ENCODE measurements around the gene C19orf67.

Gene C19orf67

DNA sequence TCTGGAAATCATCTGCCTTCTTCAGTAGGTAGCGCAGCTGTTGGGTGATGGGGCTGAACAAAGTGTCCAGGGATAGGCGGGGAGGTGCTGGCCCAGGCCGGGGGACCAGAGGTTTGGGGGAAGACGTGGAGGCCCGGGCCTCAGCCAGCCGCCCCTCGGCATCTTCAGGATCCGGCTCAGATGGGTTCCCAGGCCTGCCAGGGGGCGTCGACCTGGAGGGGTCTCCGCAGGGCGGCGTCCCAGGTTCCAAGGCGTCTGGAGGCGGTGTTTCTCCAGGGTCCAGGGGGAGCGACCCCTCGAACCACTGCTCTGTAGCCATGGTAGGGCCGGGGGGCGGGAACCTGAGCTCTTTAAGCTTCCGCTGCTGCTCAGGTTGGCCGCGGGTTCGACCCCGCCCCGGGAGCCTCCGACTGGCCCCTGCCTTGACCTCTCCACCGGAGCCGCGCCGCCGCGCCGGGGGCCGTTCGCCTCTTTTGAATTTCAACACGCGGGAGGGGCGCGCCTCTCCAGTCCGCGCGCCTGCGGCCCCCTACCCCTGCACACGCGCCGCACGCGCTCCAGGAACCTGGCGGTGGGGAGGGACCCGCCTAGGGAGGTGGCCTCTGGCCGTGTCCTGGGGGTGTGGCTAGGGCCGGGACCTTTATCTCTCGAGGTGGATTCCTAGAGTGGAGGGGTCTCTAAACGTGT, at the start of gene C19orf67:
Gene C19orf67 (minus strand): TSS at position 475 of the 687 bp plus-strand sequence. CDS start 156 bp downstream, at position 319.
- no peak for DNase-seq (ENCODE audit: low spot score)
- no peak for FAIRE-seq

- no peak for FAIRE-seq
- DNase-seq (ENCODE audit: low spot score), result no peak
Observed at GRCh38 chr19:14135355-14135754, 49.8 kb upstream of the C19orf67 start.

DNA sequence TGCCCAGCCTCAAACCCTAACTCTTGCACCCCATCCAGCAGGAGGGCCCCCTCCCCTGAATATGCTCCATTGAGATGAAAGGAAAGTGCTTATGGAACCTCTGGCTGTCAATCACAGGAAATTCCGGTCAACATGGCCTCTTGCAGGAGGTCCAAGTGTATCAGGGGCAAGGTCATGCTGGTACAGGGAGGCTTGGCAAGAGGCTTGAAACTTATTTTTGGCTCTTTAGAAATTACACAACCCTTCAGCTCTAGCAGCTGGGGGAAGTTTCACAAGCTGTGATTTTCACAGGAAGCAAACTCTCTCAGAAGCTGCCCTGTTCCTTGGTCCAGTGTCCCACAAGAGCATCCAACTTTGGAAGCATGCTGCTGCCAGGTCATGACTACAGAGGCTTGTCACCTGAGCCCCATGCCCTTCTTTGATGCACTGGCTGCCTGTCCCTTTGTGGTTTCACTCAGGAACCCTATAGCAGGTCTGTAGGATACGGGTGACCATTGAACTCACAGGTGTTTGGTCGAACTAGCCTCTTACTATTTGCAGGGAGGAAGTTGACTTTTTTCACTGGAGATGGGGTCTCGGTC, 42.4 kb upstream of the C19orf67 start:
- FAIRE-seq, result no peak
- no peak for DNase-seq (ENCODE audit: low spot score)

- FAIRE-seq (no peak), DNase-seq (ENCODE audit: low spot score) (no peak)
Observed at GRCh38 chr19:14127176-14127575, 41.6 kb upstream of the C19orf67 start.

GRCh38 chr19:14122924-14123323, 37.3 kb upstream of the C19orf67 start:
- DNase-seq (ENCODE audit: low spot score), result no peak
- no peak for FAIRE-seq

GRCh38 chr19:14120497-14120780, 34.9 kb upstream of the C19orf67 start:
- DNase-seq (ENCODE audit: low spot score) (no peak), FAIRE-seq (no peak)

DNA sequence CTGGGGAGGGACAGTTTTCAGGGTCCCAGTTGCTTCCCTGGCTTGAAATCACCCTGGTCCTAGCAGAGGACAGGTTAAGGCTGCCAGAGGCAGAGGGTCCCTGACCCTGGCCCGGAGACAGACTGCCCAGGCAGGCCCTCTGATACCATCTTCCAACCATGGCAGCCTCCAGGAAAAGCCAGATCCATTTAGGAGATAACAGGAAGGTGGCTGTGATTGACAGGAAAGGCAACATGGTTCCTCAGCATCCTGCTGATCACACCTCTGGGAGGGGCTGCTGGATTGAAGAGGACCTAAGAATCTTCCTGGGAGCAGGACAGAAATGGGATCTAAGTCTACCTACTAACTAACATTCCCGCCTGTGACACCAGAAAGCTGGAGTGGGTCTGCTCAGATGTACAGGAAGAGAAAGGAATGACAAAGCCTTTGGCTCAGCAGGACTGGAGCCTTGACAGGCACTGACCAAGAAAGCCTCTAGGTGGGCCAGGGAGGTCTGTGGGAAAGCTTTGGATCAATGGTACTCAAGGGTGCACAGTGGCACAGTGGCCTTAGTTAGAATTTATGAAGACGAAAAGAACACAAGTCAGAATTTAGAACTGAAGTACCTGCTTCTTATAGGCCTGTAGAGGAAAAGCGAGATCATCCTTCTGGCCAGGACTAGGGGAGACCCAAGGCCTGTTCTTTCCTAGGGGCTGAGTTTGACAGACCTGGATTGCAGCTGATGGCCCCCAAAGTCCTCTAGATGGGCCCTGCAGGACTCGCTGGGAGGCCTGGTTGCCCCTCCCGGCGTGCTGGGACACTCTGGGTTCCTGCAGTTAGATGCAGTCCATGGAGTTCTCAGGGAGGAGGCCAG, 34.3 kb upstream of the C19orf67 start:
- FAIRE-seq, result no peak
- no peak for DNase-seq (ENCODE audit: low spot score)

- no peak for FAIRE-seq
- no peak for DNase-seq (ENCODE audit: low spot score)
Observed at GRCh38 chr19:14119146-14119545, 33.6 kb upstream of the C19orf67 start.

- FAIRE-seq (no peak), DNase-seq (ENCODE audit: low spot score) (peak; percentile 21)
Observed at GRCh38 chr19:14118165-14119051, 32.8 kb upstream of the C19orf67 start.

DNA sequence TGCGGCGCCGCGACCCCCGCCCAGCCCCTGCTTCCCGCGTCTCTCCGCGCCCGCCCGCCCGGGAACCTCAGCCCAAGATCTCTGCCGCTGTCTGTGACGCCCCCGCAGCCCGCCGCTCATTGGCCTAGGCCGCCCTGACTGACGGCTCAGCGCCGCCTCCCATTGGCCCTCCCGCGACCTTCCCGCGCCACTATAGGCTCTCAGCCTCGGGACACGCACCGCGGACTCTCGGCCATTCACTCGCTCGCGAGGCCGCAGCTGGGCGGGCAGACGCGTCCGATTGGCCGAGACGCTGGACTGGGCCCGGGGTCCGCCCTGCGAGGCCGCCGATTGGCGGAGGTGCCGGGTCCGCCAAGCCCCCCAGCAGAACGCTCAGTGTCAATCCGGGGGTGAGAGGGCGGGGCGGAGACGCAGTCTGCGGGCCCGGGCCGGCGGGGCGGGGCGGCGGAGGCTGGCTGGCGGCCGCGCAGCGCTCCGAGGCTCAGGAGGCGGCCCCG, 32.1 kb upstream of the C19orf67 start, which contains the start of gene PRKACA:
Gene PRKACA (minus strand): TSS at position 95 of the 497 bp plus-strand sequence. CDS start 215 bp downstream, outside the sequence.
- FAIRE-seq (peak; percentile 31), DNase-seq (ENCODE audit: low spot score) (peak; percentile 93)

GRCh38 chr19:14116918-14117578, 31.5 kb upstream of the C19orf67 start:
- FAIRE-seq, result no peak

GRCh38 chr19:14116525-14116917, 30.9 kb upstream of the C19orf67 start:
- FAIRE-seq (no peak), DNase-seq (ENCODE audit: low spot score) (no peak)

More at GRCh38 chr19:14116918-14117578, 31.5 kb upstream of the C19orf67 start:
- DNase-seq (ENCODE audit: low spot score), result no peak

DNA sequence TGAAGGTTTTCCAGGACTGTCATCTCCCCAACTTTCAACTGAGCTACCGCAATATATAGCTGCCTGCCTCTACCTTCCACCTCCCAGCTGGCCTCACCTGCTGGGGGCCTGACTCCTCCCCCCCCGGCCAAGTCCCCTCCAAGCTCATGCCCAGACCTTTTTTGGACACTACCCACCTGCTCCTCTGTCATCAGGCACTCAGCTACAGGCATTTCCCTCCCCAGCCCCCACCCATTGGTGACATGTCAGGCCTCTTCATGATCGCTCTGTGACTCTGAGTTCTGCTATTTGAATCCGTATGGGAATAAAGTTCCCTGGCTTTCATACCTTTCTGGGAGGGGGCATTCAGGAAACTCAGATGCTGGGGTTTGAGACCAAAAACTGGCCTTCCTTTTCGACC, 30.2 kb upstream of the C19orf67 start:
- no peak for FAIRE-seq

DNA sequence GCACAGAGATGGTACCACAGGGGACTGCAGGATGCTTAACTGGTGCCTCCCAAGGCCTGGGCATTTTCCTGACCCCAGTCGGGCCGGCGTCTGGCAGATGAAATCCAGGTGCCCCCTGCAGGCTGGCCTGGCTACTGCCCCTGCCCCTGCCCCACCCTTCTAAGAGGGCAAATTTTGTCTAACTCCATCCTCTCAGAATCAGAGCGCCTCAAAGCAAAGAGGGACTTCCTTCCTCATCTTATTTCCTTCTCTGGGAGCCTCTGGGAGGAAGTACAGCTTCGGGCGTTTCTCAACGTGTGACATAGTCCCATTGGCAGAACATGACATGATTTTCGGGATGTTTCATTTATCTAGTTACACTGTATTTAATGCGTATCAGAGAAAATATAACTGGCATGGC, 29.3 kb upstream of the C19orf67 start:
- no peak for DNase-seq (ENCODE audit: low spot score)
- no peak for FAIRE-seq

More for the DNA sequence above, 30.2 kb upstream of the C19orf67 start:
- no peak for DNase-seq (ENCODE audit: low spot score)

DNA sequence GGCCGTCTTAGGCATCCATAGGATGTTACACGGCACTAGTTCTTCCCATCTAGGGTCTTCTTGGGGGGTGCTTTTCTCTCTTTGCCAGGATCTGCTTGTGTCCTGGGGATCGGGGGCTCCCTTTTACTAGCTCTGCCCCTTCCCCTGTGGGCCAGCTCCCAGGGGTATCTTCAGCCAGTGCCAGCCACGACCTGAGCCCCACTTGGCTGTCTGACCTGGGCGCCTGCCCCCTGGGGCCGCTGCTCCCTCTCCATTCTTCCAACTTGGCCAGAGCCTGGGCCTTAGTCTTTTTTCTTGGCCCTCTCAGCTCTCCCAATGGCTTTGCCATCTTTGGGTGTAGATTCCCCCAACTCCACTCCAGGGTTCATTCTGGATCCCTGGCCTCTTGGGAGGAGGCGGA, 28.9 kb upstream of the C19orf67 start:
- no peak for FAIRE-seq

DNA sequence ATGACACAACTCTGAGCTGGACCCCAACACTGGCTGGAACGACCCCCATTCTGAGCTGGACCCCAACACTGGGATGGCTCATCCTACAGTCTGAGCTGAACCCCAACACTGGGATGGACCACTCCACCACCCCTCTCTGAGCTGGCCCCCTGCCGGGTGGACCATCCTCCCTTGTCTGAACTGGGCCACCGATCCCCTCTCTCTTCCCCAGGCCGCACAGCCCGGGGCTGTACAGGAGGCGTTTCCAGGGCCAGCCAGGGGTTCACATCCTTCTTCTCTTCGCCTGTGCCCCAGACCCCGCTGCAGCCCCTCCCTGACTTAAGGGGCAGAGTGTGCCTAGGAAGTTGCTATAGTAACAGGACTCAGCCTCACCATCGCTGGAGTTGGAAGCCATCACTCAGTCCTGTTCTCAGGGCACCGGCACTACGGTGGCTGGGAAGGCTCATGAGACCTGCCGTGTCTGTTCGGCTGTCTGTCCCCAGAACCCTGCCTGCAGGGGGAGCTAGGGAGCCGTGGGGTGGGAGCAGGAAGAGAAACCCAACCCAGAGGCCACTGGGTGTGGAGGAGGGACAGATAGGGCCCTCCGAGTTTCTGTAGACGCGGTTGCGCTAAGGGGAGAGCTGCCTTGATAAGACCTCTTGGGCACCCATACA, 28.3 kb upstream of the C19orf67 start:
- no peak for FAIRE-seq
- no peak for DNase-seq (ENCODE audit: low spot score)

More for the DNA sequence above, 28.9 kb upstream of the C19orf67 start:
- no peak for DNase-seq (ENCODE audit: low spot score)

DNA sequence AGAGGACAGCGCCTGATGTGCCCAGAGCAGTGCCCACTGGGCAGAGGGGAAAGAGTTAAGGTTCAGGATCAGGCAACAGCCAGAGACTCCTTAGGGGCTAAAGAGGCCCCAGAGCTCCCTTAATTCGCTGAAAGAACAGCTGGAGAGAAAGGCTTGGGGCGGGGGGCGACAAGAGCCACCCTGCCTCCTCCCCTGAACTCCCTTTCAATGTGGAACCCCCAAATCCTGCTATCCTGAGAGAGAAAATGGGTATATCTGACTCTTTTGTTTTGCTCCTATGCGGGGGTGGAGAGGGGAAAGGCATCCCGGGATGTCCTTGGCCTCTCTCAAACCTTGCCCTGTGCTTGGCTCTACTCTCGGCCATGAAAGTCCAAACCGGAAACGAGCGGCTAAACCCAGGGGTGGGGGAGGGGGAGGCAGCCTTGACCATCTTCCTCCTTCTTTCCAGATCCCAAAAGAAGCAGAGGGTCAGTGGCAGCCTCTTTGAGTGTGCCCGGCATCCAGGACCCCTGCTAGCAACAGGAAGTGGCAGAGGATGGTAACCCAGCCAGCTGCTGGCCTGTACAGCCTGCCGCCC, 27.3 kb upstream of the C19orf67 start:
- DNase-seq (ENCODE audit: low spot score) (no peak), FAIRE-seq (no peak)

DNA sequence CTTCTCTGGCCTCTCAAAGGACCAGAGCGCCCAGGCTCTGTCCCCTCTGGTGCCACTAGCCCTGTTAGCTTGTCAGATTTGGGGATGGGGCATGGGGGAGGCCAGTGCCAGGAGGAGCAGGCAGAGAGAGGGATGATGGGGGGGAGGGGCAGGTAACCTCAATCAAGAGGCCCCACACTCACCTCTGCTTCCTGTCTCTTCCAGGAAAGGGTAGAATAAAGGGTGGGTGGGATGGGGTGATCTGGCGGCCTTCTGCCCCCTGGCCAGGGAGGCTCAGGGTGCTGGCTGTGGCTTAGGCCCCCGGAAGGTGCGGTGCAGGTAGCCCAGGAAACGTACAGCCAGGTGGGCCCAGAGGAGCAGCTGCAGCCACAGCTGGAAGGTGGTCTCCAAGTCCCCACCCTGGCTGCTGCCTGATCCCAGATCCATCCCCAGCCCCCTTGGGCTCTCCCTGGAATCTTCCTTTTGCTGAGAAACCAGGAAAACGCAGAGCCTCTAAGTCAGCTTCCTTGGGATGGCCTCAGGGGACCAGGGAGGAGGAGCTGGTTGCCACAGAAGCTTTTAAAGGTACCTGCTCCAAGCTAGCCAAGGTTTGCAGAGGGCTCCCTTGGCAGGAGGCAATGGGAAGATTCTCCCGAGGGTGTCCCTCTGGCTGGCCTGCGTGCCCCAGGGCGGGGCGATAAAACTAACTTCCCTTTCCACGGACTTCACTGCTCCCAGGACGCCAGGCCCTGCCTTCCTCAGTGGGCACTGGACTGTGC, 26.6 kb upstream of the C19orf67 start:
- DNase-seq (ENCODE audit: low spot score) (no peak), FAIRE-seq (no peak)

- no peak for DNase-seq (ENCODE audit: low spot score)
- no peak for FAIRE-seq
Observed at GRCh38 chr19:14111486-14111885, 25.9 kb upstream of the C19orf67 start.
